Breast epithelium (tissue), 4 donors: ENCODE measurements around the gene MPRIP. TPM values are rescaled to one million over a fixed set of nuclear protein-coding genes. Genes with fewer than 3 reads are reported as not detected.

Source experiments
- DNase-seq, 2 donors: peaks; one replicate each; pipeline ENCODE4 v3.0.0-alpha.2; 2019; ENCODE audit warnings: low spot score in 2 of 2
- H3K27ac ChIP-seq, 2 donors: fragments of 200-600 bp; sonication (generic) in 1 of 2; one replicate each; pipeline ENCODE4 v1.5.1; 2016 to 2019; ENCODE audit warnings: mild to moderate bottlenecking in 1 of 2
- H3K27me3 ChIP-seq, 2 donors: fragments of 200-600 bp; sonication (generic) in 1 of 2; one replicate each; pipeline versions ENCODE4 v1.5.1 to v1.6.0; 2017 to 2019; ENCODE audit warnings: control low read depth in 1 of 2, mild to moderate bottlenecking in 1 of 2
- H3K36me3 ChIP-seq: fragments of 200-600 bp; one replicate; pipeline ENCODE4 v1.5.1; 2019
- H3K4me1 ChIP-seq, 2 donors: fragments of 200-600 bp; sonication (generic); one replicate each; pipeline ENCODE4 v1.5.1; 2016 to 2019; ENCODE audit warnings: control low read depth in 1 of 2
- H3K4me3 ChIP-seq, 3 donors: fragments of 200-600 bp; sonication (generic); 1 replicate in 2 of 3; 2 replicates in 1 of 3; pipeline ENCODE4 v1.5.1; 2016 to 2019; ENCODE audit warnings: mild to moderate bottlenecking in 3 of 3, moderate library complexity in 2 of 3
- H3K9me3 ChIP-seq, 2 donors: fragments of 200-600 bp; sonication (generic) in 1 of 2; one replicate each; pipeline ENCODE4 v1.5.1; 2016 to 2019; ENCODE audit warnings: control low read depth in 1 of 2
- CTCF ChIP-seq, 3 donors: fragments of 450-650 bp; IDR thresholded peaks; one replicate each; pipeline ENCODE4 v1.5.1; 2016 to 2017; ENCODE audit warnings: antibody characterized with exemption in 3 of 3, mild to moderate bottlenecking in 3 of 3, moderate library complexity in 3 of 3
- POLR2A ChIP-seq: fragments of 450-650 bp; IDR thresholded peaks from one replicate; pipeline ENCODE4 v1.6.1; 2016; ENCODE audit warnings: antibody characterized with exemption, mild to moderate bottlenecking, moderate library complexity
- POLR2AphosphoS5 ChIP-seq, 3 donors: sonication (generic); formaldehyde crosslinking; IDR thresholded peaks; one replicate each; pipeline ENCODE4 v1.6.1; 2017; ENCODE audit warnings: antibody characterized with exemption in 3 of 3
- intact Hi-C: fragments of 100-400 bp; cut with DNase I; formaldehyde crosslinking; loops from one replicate; pipeline ENCODE4 v1.15.1; 2023; ENCODE audit warnings: low total_unique reads
- total RNA-seq, 3 donors: library from RNA; depleted of rRNA; stranded (reverse); fragments of >200 nt; gene quantifications; one replicate each; pipeline ENCODE4 v1.1.0, GENCODE V29; 2016

MPRIP gene
- total RNA-seq, 3 donors from 2014 or later, result 93.1 to 136 (median 124) TPM

- intact Hi-C loops, result no loop called here
Observed at GRCh38 chr17:17179371-17179827, 137.1 kb downstream of the MPRIP start.

GRCh38 chr17:17180141-17180603 is 137.9 kb downstream of the MPRIP start:
- H3K27ac ChIP-seq, result peak overlapping the region; percentile 69 to 74
- DNase-seq, result peak; percentile 78 to 90

More at GRCh38 chr17:17179371-17179827, 137.1 kb downstream of the MPRIP start:
- H3K27ac ChIP-seq, result peak overlapping the region; percentile 69 to 74
- H3K4me1 ChIP-seq, result no peaks in the 10 kb centered on the region
- H3K27me3 ChIP-seq, result no peaks in the 10 kb centered on the region
- no peak for TF ChIP-seq CTCF (IDR thresholded peaks at IDR 0.05)
- no peak for TF ChIP-seq POLR2A
- no peak for TF ChIP-seq POLR2AphosphoS5 (IDR thresholded peaks at IDR 0.05)
- DNase-seq, result no peak
- no peak overlapping the region for H3K4me3 ChIP-seq
- no peaks in the 10 kb centered on the region for H3K9me3 ChIP-seq
- peaks cover 10% of the 10 kb centered on the region for H3K36me3 ChIP-seq

GRCh38 chr17:17180741-17181525 is 138.7 kb downstream of the MPRIP start:
- Histone ChIP-seq H3K4me1 (no peaks in the 10 kb centered on the region), H3K27ac (peak overlapping the region; percentile 65 to 69), H3K36me3 (peaks cover 10% of the 10 kb centered on the region), H3K9me3 (no peaks in the 10 kb centered on the region), H3K27me3 (no peaks in the 10 kb centered on the region), H3K4me3 (no peak overlapping the region)
- TF ChIP-seq CTCF (IDR thresholded peaks at IDR 0.05), result no peak
- no peak for TF ChIP-seq POLR2A
- TF ChIP-seq POLR2AphosphoS5 (IDR thresholded peaks at IDR 0.05), result no peak
- intact Hi-C loops, result loop anchor here (1.0 kb wide), 1 partner anchor 11 kb away; no protein-coding TSS in a partner anchor
- no peak for DNase-seq

More at GRCh38 chr17:17180141-17180603, 137.9 kb downstream of the MPRIP start:
- no peak overlapping the region for H3K4me3 ChIP-seq
- peaks cover 10% of the 10 kb centered on the region for H3K36me3 ChIP-seq
- no peaks in the 10 kb centered on the region for H3K4me1 ChIP-seq
- H3K27me3 ChIP-seq, result no peaks in the 10 kb centered on the region
- intact Hi-C loops, result loop anchor here (1.0 kb wide), 1 partner anchor 10 kb away; no protein-coding TSS in a partner anchor
- H3K9me3 ChIP-seq, result no peaks in the 10 kb centered on the region
- TF ChIP-seq POLR2AphosphoS5 (IDR thresholded peaks at IDR 0.05) (peak in 1 of 3 donors; percentile 44), POLR2A (no peak)

GRCh38 chr17:17181666-17182597 is 139.7 kb downstream of the MPRIP start:
- DNase-seq, result no peak
- H3K27ac ChIP-seq, result peak overlapping the region in 1 of 2 donors; percentile 48
- no peak for TF ChIP-seq POLR2AphosphoS5 (IDR thresholded peaks at IDR 0.05)
- TF ChIP-seq POLR2A, result no peak
- no peak for TF ChIP-seq CTCF (IDR thresholded peaks at IDR 0.05)
- H3K4me3 ChIP-seq, result no peak overlapping the region
- no peaks in the 10 kb centered on the region for H3K27me3 ChIP-seq
- H3K36me3 ChIP-seq, result peaks cover 5% of the 10 kb centered on the region
- intact Hi-C loops, result no loop called here
- no peaks in the 10 kb centered on the region for H3K9me3 ChIP-seq
- peaks cover 0 to under 1% of the 10 kb centered on the region in 2 donors for H3K4me1 ChIP-seq

GRCh38 chr17:17182598-17183136 is 140.4 kb downstream of the MPRIP start:
- H3K4me1 ChIP-seq, result peaks cover 0 to 7% of the 10 kb centered on the region in 2 donors
- H3K36me3 ChIP-seq, result no peaks in the 10 kb centered on the region
- no peak overlapping the region for H3K4me3 ChIP-seq
- no peaks in the 10 kb centered on the region for H3K9me3 ChIP-seq
- intact Hi-C loops, result no loop called here
- H3K27me3 ChIP-seq, result no peaks in the 10 kb centered on the region
- no peak for DNase-seq
- TF ChIP-seq CTCF (IDR thresholded peaks at IDR 0.05) (no peak), POLR2AphosphoS5 (IDR thresholded peaks at IDR 0.05) (no peak), POLR2A (no peak)
- H3K27ac ChIP-seq, result peak overlapping the region in 1 of 2 donors; percentile 3
